HCT116 (cell line): ENCODE measurements around the gene HBG2.

Experiments
- EGR1 ChIP-seq: IDR thresholded peaks from 2 replicates; pipeline ENCODE4 v1.6.1; 2012; ENCODE audit warnings: low read depth
- EZH2 ChIP-seq: fragments of 200-600 bp; sonication (generic); IDR thresholded peaks from 2 replicates; pipeline ENCODE4 v1.6.1; 2017; ENCODE audit warnings: antibody characterized with exemption, mixed run types
- POLR2A ChIP-seq: IDR thresholded peaks from 2 replicates; pipeline ENCODE4 v1.7.0; 2011; ENCODE audit warnings: borderline replicate concordance; ENCODE audit not compliant: insufficient read depth, insufficient read length; ENCODE audit errors: extremely low read depth
- TF ChIP-seq, protein P1 (sequence below), 3 experiments: fragments of 200-600 bp in 1 of 3; sonication (generic) in 1 of 3; IDR thresholded peaks in 2 of 3; conservative IDR thresholded peaks in 1 of 3; 2 replicates each; pipeline ENCODE4 v1.5.1; 2012 to 2017; ENCODE audit warnings: low read depth in 2 of 3, low read length in 2 of 3, antibody characterized with exemption in 1 of 3, borderline replicate concordance in 1 of 3, control low read depth in 1 of 3, mild to moderate bottlenecking in 1 of 3, mixed read lengths in 1 of 3, mixed run types in 1 of 3, moderate library complexity in 1 of 3; ENCODE audit not compliant: insufficient read depth in 1 of 3

GRCh38 chr11:5284637-5285036 lies 30.1 kb upstream of the HBG2 start:
- TF ChIP-seq EGR1 (no peak), EZH2 (no peak), POLR2A (no peak)
- TF ChIP-seq, protein P1, sequence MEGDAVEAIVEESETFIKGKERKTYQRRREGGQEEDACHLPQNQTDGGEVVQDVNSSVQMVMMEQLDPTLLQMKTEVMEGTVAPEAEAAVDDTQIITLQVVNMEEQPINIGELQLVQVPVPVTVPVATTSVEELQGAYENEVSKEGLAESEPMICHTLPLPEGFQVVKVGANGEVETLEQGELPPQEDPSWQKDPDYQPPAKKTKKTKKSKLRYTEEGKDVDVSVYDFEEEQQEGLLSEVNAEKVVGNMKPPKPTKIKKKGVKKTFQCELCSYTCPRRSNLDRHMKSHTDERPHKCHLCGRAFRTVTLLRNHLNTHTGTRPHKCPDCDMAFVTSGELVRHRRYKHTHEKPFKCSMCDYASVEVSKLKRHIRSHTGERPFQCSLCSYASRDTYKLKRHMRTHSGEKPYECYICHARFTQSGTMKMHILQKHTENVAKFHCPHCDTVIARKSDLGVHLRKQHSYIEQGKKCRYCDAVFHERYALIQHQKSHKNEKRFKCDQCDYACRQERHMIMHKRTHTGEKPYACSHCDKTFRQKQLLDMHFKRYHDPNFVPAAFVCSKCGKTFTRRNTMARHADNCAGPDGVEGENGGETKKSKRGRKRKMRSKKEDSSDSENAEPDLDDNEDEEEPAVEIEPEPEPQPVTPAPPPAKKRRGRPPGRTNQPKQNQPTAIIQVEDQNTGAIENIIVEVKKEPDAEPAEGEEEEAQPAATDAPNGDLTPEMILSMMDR (IDR thresholded peaks at IDR 0.05 in 2 of 3, conservative IDR thresholded peaks at IDR 0.05 in 1 of 3; ENCODE audit: borderline replicate concordance in 1 of 3, insufficient read depth in 1 of 3, low read depth in 2 of 3, low read length in 2 of 3) = no peak
